ENCODE results near the gene LMX1B.

GRCh38 chr9:126609711-126610388 lies 3.9 kb upstream of the LMX1B start:
- no peak for TF ChIP-seq CTCF (IDR thresholded peaks at IDR 0.05; ENCODE audit: low read depth, low read length, poor library complexity, severe bottlenecking)
- no peak for TF ChIP-seq EZH2phosphoT487 (IDR thresholded peaks at IDR 0.05; ENCODE audit: borderline replicate concordance, low read length)
